ENCODE data around the gene MFN1. TPM values are rescaled to one million over a fixed set of nuclear protein-coding genes. Genes with fewer than 3 reads are reported as not detected.
"Not testable (repeated sequence)": the region's sequence is repeated elsewhere in the genome, so short reads cannot be mapped to it uniquely, and the experiment has no call there.

Gene MFN1
- total RNA-seq, 1 experiment from 2014 or later, result 50.1 TPM

- Mint-ChIP-seq H3K27me3 (ENCODE audit: insufficient read depth, unreplicated experiment) (no peaks in the 10 kb centered on the region), H3K4me3 (ENCODE audit: unreplicated experiment) (no peak overlapping the region), H3K9me3 (ENCODE audit: unreplicated experiment) (peaks cover 7% of the 10 kb centered on the region), H3K36me3 (ENCODE audit: insufficient read depth, unreplicated experiment) (no peaks in the 10 kb centered on the region), H3K27ac (ENCODE audit: low read depth, unreplicated experiment) (no peak overlapping the region), H3K4me1 (ENCODE audit: insufficient read depth, unreplicated experiment) (no peaks in the 10 kb centered on the region)
- BruUV-seq (replicated peaks), result no TSS peak
- no peak for DNase-seq (ENCODE audit: unreplicated experiment)
- no peak for TF ChIP-seq CTCF (IDR thresholded peaks at IDR 0.05; ENCODE audit: unreplicated experiment)
- ChIA-PET POLR2A (no interaction called here), CTCF (no interaction called here)
- intact Hi-C loops (cut with micrococcal nuclease), result no loop called here
These were observed 47.4 kb upstream of the MFN1 start for GRCh38 chr3:179299999-179300613.

DNA sequence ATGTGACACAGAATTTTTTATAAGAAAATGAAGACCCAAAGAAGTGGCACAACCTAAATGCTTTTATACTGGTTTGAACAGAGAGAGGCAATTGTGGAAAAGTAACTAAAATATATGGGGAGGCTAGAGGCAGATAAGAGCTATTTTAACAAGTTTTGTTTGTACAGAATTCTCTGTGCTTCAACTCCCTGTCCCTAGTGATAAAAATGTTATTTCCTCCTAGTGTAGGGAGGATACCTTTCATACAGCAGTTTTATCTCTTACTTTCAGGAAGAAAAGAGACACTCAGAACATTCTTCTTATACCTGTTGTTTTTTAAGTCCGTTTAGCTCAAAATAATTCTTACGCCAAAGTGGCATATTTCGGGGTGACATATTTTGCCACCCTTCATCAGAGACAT lies 45.9 kb upstream of the MFN1 start:
- Mint-ChIP-seq H3K9me3 (ENCODE audit: unreplicated experiment) (peaks cover 7% of the 10 kb centered on the region), H3K4me1 (ENCODE audit: insufficient read depth, unreplicated experiment) (no peaks in the 10 kb centered on the region), H3K36me3 (ENCODE audit: insufficient read depth, unreplicated experiment) (no peaks in the 10 kb centered on the region), H3K27ac (ENCODE audit: low read depth, unreplicated experiment) (no peak overlapping the region), H3K27me3 (ENCODE audit: insufficient read depth, unreplicated experiment) (no peaks in the 10 kb centered on the region), H3K4me3 (ENCODE audit: unreplicated experiment) (no peak overlapping the region)
- no peak for TF ChIP-seq CTCF (IDR thresholded peaks at IDR 0.05; ENCODE audit: unreplicated experiment)
- intact Hi-C loops (cut with micrococcal nuclease), result no loop called here
- CTCF ChIA-PET, result interaction anchor here (0.7 to 1.2 kb wide), 6 partner anchors 9 to 336 kb away, joined by 3 to 4 read pairs (median 4); no protein-coding TSS in a partner anchor
- BruUV-seq (replicated peaks), result no TSS peak
- DNase-seq (ENCODE audit: unreplicated experiment), result no peak
- POLR2A ChIA-PET, result interaction anchor here (0.7 kb wide), 1 partner anchor 151 kb away, joined by 3 read pairs; no protein-coding TSS in a partner anchor

DNA sequence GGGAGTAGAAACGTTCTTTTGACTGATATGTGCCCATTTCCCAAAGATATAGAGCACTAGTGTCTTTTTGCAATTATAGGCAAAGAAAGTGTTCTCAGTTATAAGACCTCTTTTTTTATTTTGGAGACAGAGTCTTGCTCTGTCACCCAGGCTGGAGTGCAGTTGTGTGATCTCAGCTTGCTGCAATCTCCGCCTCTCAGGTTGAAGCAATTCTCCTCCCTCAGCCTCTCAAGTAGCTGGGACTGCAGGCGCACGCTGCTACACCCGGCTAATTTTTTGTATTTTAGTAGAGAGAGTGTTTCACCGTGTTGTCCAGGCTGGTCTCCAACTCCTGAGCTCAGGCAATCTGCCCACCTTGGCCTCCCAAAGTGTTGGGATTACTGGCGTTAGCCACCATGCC lies 45.4 kb upstream of the MFN1 start:
- peaks cover 7% of the 10 kb centered on the region for H3K9me3 Mint-ChIP-seq (ENCODE audit: unreplicated experiment)
- H3K27ac Mint-ChIP-seq (ENCODE audit: low read depth, unreplicated experiment), result no peak overlapping the region
- intact Hi-C loops (cut with micrococcal nuclease), result no loop called here
- H3K4me3 Mint-ChIP-seq (ENCODE audit: unreplicated experiment), result no peak overlapping the region
- H3K4me1 Mint-ChIP-seq (ENCODE audit: insufficient read depth, unreplicated experiment), result no peaks in the 10 kb centered on the region
- ChIA-PET CTCF (interaction anchor here (0.7 to 1.2 kb wide), 5 partner anchors 8 to 337 kb away, joined by 3 to 4 read pairs (median 4); no protein-coding TSS in a partner anchor), POLR2A (interaction anchor here (0.7 kb wide), 1 partner anchor 151 kb away, joined by 3 read pairs; no protein-coding TSS in a partner anchor)
- no peaks in the 10 kb centered on the region for H3K27me3 Mint-ChIP-seq (ENCODE audit: insufficient read depth, unreplicated experiment)
- H3K36me3 Mint-ChIP-seq (ENCODE audit: insufficient read depth, unreplicated experiment), result no peaks in the 10 kb centered on the region
- no peak for DNase-seq (ENCODE audit: unreplicated experiment)
- no peak for TF ChIP-seq CTCF (IDR thresholded peaks at IDR 0.05; ENCODE audit: unreplicated experiment)
- no TSS peak for BruUV-seq (replicated peaks)

DNA sequence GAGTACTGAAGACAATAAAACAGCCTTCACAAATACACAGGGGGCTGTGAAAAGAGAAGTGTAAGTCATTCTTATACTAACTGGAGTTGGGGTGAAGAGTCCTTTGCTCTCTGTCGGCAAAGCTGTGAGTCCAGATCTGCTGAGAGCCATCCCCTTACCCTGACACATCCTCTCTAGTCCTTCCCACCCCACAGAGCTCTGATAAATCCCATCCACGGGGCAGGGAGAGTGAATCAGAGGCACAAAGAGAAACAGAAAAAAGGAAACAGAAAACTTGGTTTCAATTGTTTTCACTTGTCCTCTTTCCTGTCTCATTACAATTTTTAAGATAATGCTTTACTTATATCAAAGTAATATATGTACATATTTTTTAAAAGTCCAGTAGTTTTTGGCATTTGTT lies 42.9 kb upstream of the MFN1 start:
- no peaks in the 10 kb centered on the region for H3K36me3 Mint-ChIP-seq (ENCODE audit: insufficient read depth, unreplicated experiment)
- intact Hi-C loops (cut with micrococcal nuclease), result no loop called here
- TF ChIP-seq CTCF (IDR thresholded peaks at IDR 0.05; ENCODE audit: unreplicated experiment), result no peak
- no TSS peak for BruUV-seq (replicated peaks)
- no peak for DNase-seq (ENCODE audit: unreplicated experiment)
- no peak overlapping the region for H3K4me3 Mint-ChIP-seq (ENCODE audit: unreplicated experiment)
- H3K27ac Mint-ChIP-seq (ENCODE audit: low read depth, unreplicated experiment), result no peak overlapping the region
- H3K9me3 Mint-ChIP-seq (ENCODE audit: unreplicated experiment), result peaks cover 3% of the 10 kb centered on the region
- CTCF ChIA-PET, result interaction anchor here (0.7 kb wide), 1 partner anchor 289 kb away, joined by 3 read pairs; no protein-coding TSS in a partner anchor
- no peaks in the 10 kb centered on the region for H3K27me3 Mint-ChIP-seq (ENCODE audit: insufficient read depth, unreplicated experiment)
- no peaks in the 10 kb centered on the region for H3K4me1 Mint-ChIP-seq (ENCODE audit: insufficient read depth, unreplicated experiment)
- POLR2A ChIA-PET, result no interaction called here

- BruUV-seq (replicated peaks); H3K27me3 Mint-ChIP-seq (ENCODE audit: insufficient read depth, unreplicated experiment); POLR2A ChIA-PET; DNase-seq (ENCODE audit: unreplicated experiment); H3K36me3 Mint-ChIP-seq (ENCODE audit: insufficient read depth, unreplicated experiment); intact Hi-C loops (cut with micrococcal nuclease); H3K9me3 Mint-ChIP-seq (ENCODE audit: unreplicated experiment); H3K4me1 Mint-ChIP-seq (ENCODE audit: insufficient read depth, unreplicated experiment); H3K4me3 Mint-ChIP-seq (ENCODE audit: unreplicated experiment); H3K27ac Mint-ChIP-seq (ENCODE audit: low read depth, unreplicated experiment): not testable (repeated sequence)
- CTCF ChIA-PET, result interaction anchor here (0.6 to 2.3 kb wide), 7 partner anchors 8 to 292 kb away, joined by 3 to 13 read pairs (median 5); no protein-coding TSS in a partner anchor
These were observed 40.1 kb upstream of the MFN1 start for GRCh38 chr3:179307362-179307761.
